Stimulated activated CD8-positive, alpha-beta memory T cell treated with anti-CD3 and anti-CD28 coated beads, Interleukin-15, amount 100 ng/mL, for 24 hours (primary cell): ENCODE data around the gene SDR39U1.
"Not testable (repeated sequence)": the region's sequence is repeated elsewhere in the genome, so short reads cannot be mapped to it uniquely, and the experiment has no call there.

Experiments
- DNase-seq: peaks from one replicate; pipeline ENCODE4 v3.0.0-alpha.2; 2020; ENCODE audit warnings: low read depth

SDR39U1 gene, protein sequence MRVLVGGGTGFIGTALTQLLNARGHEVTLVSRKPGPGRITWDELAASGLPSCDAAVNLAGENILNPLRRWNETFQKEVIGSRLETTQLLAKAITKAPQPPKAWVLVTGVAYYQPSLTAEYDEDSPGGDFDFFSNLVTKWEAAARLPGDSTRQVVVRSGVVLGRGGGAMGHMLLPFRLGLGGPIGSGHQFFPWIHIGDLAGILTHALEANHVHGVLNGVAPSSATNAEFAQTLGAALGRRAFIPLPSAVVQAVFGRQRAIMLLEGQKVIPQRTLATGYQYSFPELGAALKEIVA

DNA sequence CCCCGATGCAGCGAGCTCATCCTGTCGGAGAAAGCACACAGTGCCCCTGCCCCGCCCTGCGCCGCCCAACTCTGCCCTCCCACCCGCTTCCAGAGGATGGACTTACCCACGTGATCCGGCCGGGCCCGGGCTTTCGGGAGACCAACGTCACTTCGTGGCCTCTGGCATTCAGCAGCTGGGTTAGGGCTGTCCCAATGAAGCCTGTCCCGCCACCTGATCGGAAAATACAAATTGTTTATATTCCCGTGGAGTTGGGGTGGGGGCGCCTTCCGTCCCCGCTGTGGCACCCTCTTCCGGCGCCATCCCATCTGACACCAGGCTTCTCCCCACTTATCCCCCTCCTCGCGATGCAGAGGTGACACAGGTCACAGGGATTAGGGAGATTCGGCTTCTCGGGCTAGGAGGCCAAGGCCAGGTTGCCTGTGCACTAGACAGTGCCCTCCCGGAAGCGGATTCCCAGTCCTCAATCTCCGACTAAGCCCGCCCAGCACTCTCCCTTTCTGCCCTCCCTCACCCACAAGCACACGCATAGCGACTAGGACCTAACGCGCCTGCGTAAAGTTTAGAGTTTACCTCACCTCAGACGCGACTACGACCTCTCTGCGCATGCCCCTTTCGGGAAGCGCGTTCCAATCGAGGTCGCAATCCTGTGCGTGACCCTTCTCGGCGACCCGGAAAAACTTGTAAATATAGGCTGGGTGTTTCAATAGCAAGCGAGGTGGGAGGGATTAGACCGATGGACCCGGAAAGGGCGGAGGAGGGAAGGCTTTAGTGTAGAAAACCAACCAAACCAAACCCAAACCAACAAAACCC lies at the start of gene SDR39U1:
Gene SDR39U1 (minus strand): TSS at position 537 of the 813 bp plus-strand sequence. CDS start 7 bp downstream, at position 530.
- peak; percentile 75 for DNase-seq

DNA sequence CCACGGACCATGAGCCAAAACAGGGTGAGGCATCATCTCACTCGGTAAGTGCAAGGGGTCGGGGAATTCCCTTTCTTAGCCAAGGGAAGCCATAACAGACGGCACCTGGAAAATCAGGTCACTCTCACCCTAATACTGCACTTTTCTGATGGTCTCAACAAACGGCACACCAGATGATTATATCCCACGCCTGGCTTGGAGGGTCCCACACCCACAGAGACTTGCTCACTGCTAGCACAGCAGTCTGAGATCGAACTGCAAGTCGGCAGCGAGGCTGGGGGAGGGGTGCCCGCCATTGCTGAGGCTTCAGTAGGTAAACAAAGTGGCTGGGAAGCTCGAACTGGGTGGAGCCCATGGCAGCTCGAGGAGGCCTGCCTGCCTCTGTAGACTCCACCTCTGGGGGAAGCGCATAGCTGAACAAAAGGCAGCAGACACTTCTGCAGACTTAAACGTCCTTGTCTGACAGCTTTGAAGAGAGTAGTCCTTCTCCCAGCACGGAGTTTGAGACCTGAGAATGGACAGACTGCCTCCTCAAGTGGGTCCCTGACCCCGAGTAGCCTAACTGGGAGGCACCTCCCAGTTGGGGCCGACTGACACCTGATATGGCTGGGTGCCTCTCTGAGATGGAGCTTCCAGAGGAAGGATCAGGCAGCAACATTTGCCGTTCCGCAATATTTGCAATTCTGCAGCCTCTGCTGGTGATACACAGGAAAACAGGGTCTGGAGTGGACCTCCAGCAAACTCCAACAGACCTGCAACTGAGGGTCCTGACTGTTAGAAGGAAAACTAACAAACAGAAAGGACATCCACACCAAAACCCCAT lies 49.2 kb upstream of the SDR39U1 start:
- not testable (repeated sequence) for DNase-seq

DNA sequence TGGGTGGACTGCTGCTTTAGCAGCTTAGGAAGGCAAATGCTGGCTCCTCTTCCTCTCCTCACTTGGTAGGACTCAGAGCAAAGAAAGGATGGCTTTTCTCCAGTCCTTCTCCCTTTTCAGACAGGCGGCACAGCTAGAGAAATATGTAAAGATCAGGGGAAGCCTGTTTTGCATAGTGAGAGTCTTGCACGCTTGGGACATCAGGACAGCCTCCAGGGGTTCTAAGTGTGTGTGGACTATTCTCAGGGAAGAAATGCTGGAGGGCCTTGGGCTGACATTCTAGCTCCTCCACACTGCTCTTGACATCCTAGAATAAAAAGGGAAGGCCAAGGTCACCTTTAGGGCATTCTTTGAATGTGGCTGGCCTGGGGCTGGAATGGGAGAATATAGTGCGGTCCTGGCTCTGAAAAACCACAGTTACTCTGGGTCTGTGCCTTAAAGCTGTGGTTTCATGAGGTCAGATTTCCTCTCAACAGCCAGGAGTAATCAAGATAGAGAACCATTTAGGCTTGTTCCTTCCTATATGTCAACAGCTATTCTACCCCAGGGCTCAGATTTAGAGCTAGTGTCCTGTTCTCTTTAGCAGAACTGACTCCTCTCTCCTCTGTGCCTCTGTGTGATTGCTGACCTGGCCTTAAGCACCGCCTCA lies 41.2 kb upstream of the SDR39U1 start:
- no peak for DNase-seq

DNA sequence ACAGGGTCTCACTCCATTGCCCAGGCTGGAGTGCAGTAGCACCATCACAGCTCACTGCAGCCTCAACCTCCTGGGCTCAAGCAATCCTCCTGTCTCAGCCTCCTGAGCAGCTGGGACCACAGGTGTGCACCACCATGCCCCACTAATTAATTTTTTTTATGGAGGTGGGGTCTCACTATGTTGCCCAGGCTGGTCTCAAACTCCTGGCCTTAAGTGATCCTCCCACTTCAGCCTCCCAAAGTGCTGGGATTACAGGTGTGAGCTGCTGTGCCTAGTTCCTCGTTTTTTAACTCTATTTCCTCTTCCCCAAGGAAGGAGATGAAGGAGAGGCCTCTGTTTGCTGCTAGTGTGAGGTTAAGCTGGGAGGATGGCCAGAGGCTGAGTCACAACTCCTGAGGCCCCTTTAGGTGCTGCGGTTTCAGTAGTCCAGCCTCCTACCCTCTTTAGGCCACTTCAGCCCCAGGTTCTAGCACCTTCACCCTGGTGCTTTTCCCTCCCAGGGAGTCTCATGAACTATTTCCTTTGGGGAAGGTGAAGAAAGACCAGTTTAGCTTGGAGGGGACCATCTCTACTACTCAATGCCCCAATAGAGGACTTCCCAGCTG lies 40.2 kb upstream of the SDR39U1 start:
- not testable (repeated sequence) for DNase-seq

DNA sequence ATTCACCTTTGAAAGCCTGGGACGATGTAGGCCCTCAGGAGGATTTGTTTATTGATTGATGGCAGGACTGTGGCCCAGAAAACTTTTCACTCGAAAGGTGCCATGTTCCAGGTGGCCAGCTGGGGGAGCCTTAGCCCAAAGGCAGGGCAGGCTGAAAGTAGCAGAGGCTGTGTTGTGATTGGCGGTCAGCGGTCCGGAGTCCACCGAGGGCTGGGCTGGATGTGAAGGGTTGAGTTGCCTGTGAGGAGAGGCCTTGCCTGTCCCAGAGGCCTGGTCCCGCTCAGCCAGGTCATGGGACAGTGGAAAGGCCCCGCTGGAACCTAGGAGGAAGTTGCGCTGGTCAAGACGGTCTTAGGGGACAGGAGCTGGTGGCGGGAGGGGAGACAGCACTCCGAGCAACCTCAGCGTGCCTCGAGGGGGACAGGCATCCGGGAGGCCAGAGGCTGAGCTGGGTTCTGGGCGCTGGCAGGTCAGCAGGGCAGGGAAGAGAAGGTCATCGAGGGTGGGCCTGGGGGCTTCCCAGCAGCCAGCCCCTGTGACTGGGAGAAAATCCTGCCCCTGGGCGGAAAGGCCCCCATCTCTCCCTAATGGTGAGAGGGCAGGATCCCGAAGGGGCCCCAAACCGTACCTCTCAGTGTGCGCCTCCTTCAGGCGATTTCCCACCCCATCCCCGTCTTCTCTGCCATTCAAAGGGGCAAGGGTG lies 39.2 kb upstream of the SDR39U1 start:
- DNase-seq = no peak

DNA sequence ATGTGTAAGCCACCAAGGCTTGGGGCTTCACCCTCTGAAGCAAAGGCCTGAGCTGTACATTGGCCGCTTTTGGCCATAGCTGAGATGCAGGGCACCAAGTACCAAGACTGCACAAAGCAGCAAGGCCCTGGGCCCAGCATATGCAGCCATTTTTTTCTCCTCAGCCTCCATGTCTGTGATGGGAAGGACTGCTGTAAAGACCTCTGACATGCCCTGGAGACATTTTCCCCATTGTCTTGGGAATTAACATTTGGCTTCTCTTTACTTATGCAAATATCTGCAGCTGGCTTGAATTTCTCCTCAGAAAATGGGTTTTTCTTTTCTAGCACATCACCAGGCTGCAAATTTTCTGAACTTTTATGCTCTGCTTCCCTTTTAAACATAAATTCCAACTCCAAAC lies 37.4 kb upstream of the SDR39U1 start:
- not testable (repeated sequence) for DNase-seq

DNA sequence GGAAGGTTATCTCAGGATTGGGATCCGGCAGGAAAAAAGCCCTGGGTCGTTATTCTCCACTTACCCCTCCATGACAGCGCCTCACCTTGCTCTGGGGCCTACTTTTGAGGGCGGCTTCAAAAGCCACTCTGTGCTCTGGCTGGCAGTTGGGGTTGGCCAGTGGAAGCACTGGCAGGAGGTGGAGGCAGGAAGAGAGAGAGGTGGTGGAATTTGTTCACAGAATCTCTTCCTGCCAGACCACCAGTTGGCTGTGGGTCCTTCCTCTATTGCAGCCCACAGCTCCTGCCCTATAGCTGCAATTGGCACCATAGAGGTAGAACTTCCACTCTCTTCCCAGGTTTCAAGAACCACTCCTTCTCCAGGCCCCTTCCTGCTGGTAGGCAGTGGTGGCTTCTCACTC lies 32.7 kb upstream of the SDR39U1 start:
- DNase-seq = no peak

DNA sequence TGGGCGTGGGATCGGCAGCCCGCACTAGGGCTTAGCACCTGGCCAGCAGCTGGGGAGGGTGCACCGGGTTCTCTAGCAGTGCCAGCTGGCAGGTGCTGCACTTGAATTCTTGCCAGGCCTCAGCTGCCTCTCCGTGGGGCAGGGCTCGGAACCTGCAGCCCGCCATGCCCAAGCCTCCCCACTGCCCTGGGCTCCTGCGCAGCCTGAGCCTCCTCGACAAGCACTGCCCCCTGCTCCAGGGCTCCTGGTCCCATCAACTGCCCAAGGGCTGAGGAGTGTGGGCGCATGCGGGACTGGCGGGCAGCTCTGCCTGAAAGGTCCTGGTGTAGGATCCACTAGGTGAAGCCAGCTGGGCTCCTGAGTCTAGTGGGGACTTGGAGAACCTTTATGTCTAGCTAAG lies 30.6 kb upstream of the SDR39U1 start:
- no peak for DNase-seq

DNA sequence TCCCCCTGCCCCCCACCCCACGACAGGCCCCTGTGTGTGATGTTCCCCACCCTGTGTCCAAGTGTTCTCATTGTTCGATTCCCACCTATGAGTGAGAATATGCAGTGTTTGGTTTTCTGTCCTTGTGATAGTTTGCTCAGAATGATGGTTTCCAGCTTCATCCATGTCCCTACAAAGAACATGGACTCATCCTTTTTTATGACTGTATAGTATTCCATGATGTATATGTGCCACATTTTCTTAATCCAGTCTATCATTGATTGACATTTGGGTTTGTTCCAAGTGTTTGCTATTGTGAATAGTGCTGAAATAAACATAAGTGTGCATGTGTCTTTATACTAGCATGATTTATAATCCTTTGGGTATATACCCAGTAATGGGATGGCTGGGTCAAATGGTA lies 27.9 kb upstream of the SDR39U1 start:
- not testable (repeated sequence) for DNase-seq

DNA sequence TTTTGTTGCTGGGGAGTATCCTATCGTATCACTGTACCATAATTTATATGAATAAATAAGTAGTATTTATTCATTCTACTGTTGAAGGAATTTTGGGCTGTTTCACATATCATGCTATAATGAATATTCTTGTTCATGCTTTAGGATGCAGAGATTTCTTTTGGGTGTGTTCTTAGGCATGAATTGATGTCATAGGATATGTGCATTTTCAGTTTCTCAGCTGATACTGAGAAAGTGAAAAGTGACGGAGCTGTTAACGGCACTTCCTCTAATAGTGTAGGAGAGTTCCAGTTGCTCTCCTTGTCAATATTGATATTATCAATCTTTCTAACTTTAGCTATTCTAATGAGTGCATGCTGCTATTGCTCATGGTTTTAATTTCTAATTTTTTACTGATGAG lies 23.2 kb upstream of the SDR39U1 start:
- DNase-seq = no peak

DNA sequence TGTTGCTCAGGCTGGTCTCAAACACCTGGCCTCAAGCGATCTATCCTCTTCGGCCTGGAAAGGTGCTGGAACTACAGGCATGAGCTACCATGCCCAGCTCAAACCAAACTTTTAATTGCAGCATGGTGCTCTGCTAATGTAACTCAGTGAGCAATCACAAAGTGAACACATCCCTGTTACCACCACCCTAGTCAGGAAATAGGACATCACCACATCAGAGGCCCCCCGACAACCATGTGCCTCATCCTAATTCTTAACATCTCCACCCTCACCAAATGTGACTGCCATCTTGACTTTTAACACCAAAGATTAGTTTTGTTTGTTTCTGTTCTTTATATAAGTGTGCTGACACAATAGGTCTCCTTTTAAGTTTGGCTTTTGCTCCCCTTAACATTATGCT lies 22.8 kb upstream of the SDR39U1 start:
- DNase-seq = no peak

DNA sequence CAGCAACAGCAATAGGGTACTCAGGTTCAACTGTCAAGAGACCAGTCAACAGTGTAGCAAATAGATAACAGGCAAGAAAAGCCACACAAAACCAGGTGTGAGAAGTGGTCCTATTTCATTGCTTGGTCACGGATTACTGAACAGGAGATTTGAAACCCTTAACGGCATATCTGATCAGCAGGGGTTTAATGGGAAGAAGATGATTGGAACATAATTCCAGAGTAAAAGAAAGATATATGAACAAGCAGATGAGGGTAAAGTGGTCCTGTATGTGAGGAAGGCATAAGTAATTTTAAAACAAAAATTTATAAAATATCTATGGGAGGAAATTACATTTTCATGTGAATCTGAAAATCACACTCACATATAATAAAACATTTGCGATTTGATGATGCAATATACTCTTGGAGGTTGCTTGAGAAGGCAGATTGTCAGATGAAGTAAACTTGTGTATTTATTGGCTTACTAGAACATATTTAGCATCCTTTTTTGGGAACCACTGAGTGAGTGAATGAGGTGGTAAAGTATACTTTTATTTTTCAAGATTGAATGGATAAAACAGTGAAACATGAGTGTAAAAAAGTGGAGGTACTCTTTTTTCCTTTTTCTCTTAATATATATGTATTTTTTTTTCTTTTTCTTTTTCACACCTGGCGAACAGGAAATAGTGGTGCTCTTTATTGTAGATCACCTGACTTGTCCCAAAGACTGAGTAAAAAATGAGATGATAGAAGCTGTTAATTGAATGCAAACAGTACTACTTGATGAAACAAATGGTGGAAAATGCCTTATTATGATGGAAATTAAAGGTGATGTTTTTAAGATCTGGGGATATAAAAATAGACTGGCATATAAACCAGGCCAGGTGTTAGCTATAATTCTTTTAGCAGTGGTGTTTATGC lies 21.6 kb upstream of the SDR39U1 start:
- DNase-seq = no peak

DNA sequence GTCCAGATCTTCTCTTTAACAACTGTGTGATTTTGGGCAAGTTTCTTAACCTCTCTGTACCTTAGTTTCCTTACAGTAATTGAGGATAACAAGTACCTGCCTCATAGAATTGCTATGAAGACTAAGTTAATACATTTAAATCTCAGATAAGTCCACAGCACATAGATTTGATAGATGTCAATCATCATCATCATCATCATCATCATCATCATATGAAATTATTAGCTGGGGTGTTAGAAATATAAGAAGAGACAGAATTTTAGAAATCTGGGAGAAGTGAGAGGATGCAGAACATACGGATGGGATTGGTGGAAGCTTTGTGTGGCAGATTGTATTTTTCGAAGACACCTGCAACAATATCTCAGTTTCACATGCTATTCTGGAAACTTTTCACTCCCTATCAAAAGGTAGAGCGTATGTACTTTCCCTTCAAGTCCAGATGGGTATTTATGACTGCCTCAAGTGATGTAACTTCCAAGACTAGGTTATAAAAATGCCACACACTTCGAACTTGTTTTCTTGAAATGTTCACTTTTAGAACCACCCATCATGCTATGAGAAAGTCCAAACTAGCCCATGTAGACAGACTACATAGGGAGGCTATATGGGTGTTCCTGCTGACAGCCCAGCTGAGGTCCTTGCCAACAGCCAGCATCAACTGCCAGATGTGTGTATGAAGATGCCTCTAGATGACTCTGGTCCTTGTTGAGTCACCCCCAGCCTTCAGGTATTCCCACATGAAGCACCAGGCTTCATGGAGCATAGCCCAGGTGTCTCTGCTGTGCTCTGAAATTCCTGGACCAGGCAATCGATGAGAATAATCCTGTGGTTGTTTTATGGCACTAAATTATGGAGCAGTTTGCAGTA lies 20.7 kb upstream of the SDR39U1 start:
- DNase-seq = no peak

DNA sequence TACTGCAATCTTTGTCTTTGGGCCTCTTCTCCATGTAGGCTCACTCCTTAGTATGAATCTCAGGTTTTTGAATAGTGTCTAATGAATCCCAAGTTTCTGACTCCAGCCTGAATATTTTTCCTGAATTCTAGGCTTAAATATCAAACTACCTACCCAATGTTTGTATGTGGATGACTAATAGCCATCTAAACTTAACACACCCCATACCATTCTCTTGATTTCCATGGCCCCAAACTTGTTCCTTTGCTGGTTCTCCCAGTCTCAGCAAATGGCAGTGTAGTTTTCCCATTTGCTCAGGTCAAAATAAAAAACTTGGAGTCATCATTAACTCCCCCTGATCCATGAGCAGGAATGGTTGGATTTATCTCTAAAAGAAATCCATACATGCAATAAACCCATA lies 18.8 kb upstream of the SDR39U1 start:
- DNase-seq = no peak

DNA sequence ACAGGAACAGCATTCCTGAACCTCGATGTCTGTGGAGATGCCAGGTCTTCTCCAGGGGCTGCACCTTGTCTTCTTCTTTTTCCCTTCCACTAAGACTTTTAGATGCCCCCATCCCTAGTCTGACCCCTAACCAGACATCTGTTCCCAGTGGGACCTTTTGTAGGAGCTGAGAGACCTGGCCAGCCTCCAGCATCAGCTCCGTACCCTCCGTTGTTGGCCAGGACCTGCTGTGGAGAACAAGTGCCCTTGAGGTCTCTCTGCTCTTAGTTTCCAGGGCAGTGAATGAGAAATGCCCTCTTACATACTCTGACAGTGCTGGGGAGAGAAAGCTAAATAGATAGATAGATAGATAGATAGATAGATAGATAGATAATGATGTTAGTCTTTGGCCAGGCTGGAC lies 16.8 kb upstream of the SDR39U1 start:
- no peak for DNase-seq

DNA sequence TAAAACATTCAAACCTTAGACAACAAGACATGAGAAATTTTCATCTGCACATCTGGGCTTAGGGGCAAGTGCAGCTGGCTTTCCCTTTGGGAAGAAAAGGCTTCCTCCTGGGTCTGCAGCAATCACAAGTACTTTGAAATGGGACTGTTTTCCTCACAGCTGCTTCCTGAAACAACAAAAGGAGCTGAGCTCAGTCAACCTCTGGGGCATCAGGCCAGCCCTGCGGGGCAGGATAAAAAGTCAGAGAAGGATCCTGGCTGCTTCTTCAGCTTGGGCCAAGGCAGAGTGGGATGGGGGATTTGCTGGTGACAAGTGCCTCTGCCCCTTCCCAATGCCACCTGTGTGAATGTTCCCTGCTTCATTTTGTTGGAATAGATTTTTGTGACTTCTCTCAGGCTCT lies 16.2 kb upstream of the SDR39U1 start:
- no peak for DNase-seq

DNA sequence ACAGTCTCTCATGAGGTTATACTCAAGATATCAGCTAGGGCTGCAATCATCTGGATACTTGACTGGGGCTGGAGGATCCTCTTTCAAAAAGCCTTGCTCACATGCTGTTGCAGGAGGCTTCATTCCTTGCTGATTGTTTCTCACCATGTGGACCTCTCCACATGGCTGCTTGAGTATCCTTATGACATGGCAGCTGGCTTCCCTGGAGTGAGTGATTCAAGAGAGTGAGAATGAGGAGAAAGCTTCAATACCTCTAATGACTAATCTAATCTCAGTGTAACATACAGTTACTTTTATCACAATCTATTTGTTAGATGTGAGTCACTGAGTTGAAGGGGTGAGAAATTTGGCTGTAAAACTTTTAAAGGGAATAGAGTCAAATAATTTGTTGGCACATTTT lies 14.4 kb upstream of the SDR39U1 start:
- DNase-seq = no peak

DNA sequence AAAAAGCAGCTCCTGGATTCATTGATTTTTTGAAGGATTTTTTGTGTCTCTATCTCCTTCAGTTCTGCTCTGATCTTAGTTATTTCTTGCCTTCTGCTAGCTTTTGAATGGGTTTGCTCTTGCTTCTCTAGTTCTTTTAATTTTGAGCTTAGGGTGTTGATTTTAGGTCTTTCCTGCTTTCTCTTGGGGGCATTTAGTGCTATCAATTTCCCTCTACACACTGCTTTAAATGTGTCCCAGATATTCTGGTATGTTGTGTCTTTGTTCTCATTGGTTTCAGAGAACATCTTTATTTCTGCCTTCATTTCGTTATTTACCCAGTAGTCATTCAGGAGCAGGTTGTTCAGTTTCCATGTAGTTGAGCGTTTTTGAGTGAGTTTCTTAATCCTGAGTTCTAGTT lies 8.3 kb upstream of the SDR39U1 start:
- DNase-seq = not testable (repeated sequence)

DNA sequence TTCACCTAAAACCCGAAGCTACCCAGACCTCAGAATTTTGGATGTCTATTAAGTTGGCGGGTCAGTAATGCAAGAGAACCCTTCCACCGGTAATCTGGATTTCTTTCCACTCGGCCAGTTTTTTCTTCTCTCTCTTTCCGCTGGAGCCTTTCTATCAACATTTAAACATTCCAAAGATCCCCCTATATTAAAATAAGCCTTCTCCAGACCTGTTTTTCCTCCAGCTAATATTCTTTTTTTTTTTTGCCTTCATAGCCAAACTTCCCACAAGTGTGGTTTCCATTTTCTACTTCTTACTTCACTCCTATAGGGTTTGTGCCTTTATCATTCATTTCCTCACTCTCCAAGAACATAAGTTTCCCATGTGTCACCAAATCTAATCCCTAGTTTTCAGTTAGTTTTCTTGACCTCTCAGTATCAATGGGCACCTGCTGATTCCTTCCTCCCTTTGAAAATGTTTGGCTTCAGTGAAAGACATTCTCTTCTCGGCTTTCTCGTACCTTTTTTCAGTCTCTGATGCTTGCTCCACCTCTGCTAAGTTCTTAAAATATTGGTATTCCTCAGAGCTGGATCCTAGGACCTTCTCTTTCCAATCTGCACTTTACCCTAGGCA lies 583 bp upstream of the SDR39U1 start:
- no peak for DNase-seq
